ENCODE results near the gene BORCS6. TPM values are rescaled to one million over a fixed set of nuclear protein-coding genes. Genes with fewer than 3 reads are reported as not detected.

Gene BORCS6
- total RNA-seq, 1 donor from 2014 or later: 0.71 TPM

- H3K9me3 ChIP-seq (ENCODE audit: low read depth): no peaks in the 10 kb centered on the region
- peaks cover 37% of the 10 kb centered on the region for H3K4me1 Mint-ChIP-seq
- H2AFZ ChIP-seq (replicated peaks): no peak overlapping the region
- H3K4me2 ChIP-seq: no peak overlapping the region
- no peak for DNase-seq (ENCODE audit: low spot score)
- TF ChIP-seq EZH2phosphoT487 (IDR thresholded peaks at IDR 0.05) (no peak), CTCF (IDR thresholded peaks at IDR 0.05) (no peak), EZH2 (IDR thresholded peaks at IDR 0.05) (no peak)
- H3K36me3 ChIP-seq: no peaks in the 10 kb centered on the region
- H3K27me3 Mint-ChIP-seq (ENCODE audit: insufficient read depth, low read depth): peaks cover 7% of the 10 kb centered on the region
- no peaks in the 10 kb centered on the region for H3K9me3 Mint-ChIP-seq
- H3K9ac ChIP-seq: no peak overlapping the region
- no peak overlapping the region for H3K4me3 ChIP-seq
- no peaks in the 10 kb centered on the region for H4K20me1 ChIP-seq (ENCODE audit: low read depth)
- H3K27me3 ChIP-seq: no peaks in the 10 kb centered on the region
- no peak overlapping the region for H3K4me3 Mint-ChIP-seq
- H3F3A ChIP-seq (ENCODE audit: low read depth): peaks cover 27% of the 10 kb centered on the region
- H3K27ac ChIP-seq: no peak overlapping the region
- H3K27ac Mint-ChIP-seq: no peak overlapping the region
- peaks cover 18% of the 10 kb centered on the region for H3K4me1 ChIP-seq
- H3K36me3 Mint-ChIP-seq: no peaks in the 10 kb centered on the region
- peaks cover 1% of the 10 kb centered on the region for H3K79me2 ChIP-seq (ENCODE audit: low read depth)
These were observed 22.5 kb downstream of the BORCS6 start for GRCh38 chr17:8167526-8167925.

- H3K4me3 Mint-ChIP-seq: no peak overlapping the region
- H3F3A ChIP-seq (ENCODE audit: low read depth): peaks cover 26% of the 10 kb centered on the region
- peaks cover 20% of the 10 kb centered on the region for H3K4me1 ChIP-seq
- DNase-seq (ENCODE audit: low spot score): no peak
- no peaks in the 10 kb centered on the region for H3K9me3 ChIP-seq (ENCODE audit: low read depth)
- no peaks in the 10 kb centered on the region for H3K36me3 Mint-ChIP-seq
- peak overlapping the region; percentile 54 for H3K27ac Mint-ChIP-seq
- no peak overlapping the region for H3K4me3 ChIP-seq
- H3K27me3 Mint-ChIP-seq (ENCODE audit: insufficient read depth, low read depth): peaks cover 7% of the 10 kb centered on the region
- H4K20me1 ChIP-seq (ENCODE audit: low read depth): peaks cover 5% of the 10 kb centered on the region
- H2AFZ ChIP-seq (replicated peaks): no peak overlapping the region
- H3K4me2 ChIP-seq: no peak overlapping the region
- H3K4me1 Mint-ChIP-seq: peaks cover 37% of the 10 kb centered on the region
- H3K27ac ChIP-seq: no peak overlapping the region
- no peaks in the 10 kb centered on the region for H3K9me3 Mint-ChIP-seq
- no peak overlapping the region for H3K9ac ChIP-seq
- TF ChIP-seq CTCF (IDR thresholded peaks at IDR 0.05) (no peak), EZH2 (IDR thresholded peaks at IDR 0.05) (no peak), EZH2phosphoT487 (IDR thresholded peaks at IDR 0.05) (no peak)
- peaks cover 9% of the 10 kb centered on the region for H3K79me2 ChIP-seq (ENCODE audit: low read depth)
- H3K36me3 ChIP-seq: no peaks in the 10 kb centered on the region
- H3K27me3 ChIP-seq: no peaks in the 10 kb centered on the region
These were observed 23.2 kb downstream of the BORCS6 start for GRCh38 chr17:8166731-8167130.

GRCh38 chr17:8164815-8165131, 25.2 kb downstream of the BORCS6 start:
- no peak overlapping the region for H2AFZ ChIP-seq (replicated peaks)
- H3K4me3 ChIP-seq: no peak overlapping the region
- H3K4me1 ChIP-seq: peaks cover 23% of the 10 kb centered on the region
- no peak overlapping the region for H3K9ac ChIP-seq
- no peaks in the 10 kb centered on the region for H3K9me3 ChIP-seq (ENCODE audit: low read depth)
- peaks cover 21% of the 10 kb centered on the region for H4K20me1 ChIP-seq (ENCODE audit: low read depth)
- peak overlapping the region; percentile 91 for H3K4me2 ChIP-seq
- Mint-ChIP-seq H3K36me3 (peaks cover 7% of the 10 kb centered on the region), H3K27me3 (ENCODE audit: insufficient read depth, low read depth) (peaks cover 6% of the 10 kb centered on the region), H3K9me3 (no peaks in the 10 kb centered on the region), H3K4me3 (peak overlapping the region; percentile 65), H3K4me1 (peaks cover 42% of the 10 kb centered on the region), H3K27ac (peak overlapping the region; percentile 83)
- H3K79me2 ChIP-seq (ENCODE audit: low read depth): peaks cover 19% of the 10 kb centered on the region
- H3K27ac ChIP-seq: no peak overlapping the region
- H3F3A ChIP-seq (ENCODE audit: low read depth): peaks cover 38% of the 10 kb centered on the region
- H3K36me3 ChIP-seq: peaks cover 4% of the 10 kb centered on the region
- DNase-seq (ENCODE audit: low spot score): no peak
- no peaks in the 10 kb centered on the region for H3K27me3 ChIP-seq
- no peak for TF ChIP-seq EZH2 (IDR thresholded peaks at IDR 0.05)
- no peak for TF ChIP-seq EZH2phosphoT487 (IDR thresholded peaks at IDR 0.05)
- no peak for TF ChIP-seq CTCF (IDR thresholded peaks at IDR 0.05)

Measured in neural progenitor cell (in vitro differentiated cells).